ENCODE data around the gene KIF26B. TPM values are rescaled to one million over a fixed set of nuclear protein-coding genes. Genes with fewer than 3 reads are reported as not detected.

Gene KIF26B
- polyA plus RNA-seq, 2 of the 4 experiments (the other 2 are of a cell fraction), result 0.01 to 0.04 TPM

DNA sequence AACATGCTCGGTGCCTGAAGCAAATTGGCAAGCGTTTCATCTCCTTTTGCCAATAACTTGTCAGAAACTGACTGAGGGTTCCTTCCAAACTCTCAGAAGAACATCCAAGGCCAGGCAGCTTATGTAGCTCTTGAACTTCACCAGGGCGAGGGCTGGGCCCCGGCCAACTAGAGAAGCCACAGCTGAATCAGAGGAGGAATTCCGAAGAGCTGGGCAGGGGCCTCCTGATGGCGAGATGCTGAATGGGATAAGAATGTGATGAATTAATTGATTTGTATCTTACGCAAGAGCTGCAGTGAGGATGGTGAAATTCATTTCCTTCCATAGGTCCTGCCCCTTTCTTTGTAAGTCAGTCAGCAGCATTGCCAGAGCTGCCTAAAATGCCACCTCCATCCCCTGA is 345.8 kb downstream of the KIF26B start:
- TF ChIP-seq KDM1A (IDR thresholded peaks at IDR 0.05; ENCODE audit: low read depth) (no peak), FOSL2 (IDR thresholded peaks at IDR 0.05) (no peak), FOSL2 (CRISPR knock-in tag; IDR thresholded peaks at IDR 0.05) (no peak), EP300 (IDR thresholded peaks at IDR 0.05) (no peak), ESRRA (IDR thresholded peaks at IDR 0.05; ENCODE audit: borderline replicate concordance, low read length) (no peak), MYC (IDR thresholded peaks at IDR 0.05; ENCODE audit: borderline replicate concordance, low read length) (no peak)
- TF ChIP-seq, protein P1, sequence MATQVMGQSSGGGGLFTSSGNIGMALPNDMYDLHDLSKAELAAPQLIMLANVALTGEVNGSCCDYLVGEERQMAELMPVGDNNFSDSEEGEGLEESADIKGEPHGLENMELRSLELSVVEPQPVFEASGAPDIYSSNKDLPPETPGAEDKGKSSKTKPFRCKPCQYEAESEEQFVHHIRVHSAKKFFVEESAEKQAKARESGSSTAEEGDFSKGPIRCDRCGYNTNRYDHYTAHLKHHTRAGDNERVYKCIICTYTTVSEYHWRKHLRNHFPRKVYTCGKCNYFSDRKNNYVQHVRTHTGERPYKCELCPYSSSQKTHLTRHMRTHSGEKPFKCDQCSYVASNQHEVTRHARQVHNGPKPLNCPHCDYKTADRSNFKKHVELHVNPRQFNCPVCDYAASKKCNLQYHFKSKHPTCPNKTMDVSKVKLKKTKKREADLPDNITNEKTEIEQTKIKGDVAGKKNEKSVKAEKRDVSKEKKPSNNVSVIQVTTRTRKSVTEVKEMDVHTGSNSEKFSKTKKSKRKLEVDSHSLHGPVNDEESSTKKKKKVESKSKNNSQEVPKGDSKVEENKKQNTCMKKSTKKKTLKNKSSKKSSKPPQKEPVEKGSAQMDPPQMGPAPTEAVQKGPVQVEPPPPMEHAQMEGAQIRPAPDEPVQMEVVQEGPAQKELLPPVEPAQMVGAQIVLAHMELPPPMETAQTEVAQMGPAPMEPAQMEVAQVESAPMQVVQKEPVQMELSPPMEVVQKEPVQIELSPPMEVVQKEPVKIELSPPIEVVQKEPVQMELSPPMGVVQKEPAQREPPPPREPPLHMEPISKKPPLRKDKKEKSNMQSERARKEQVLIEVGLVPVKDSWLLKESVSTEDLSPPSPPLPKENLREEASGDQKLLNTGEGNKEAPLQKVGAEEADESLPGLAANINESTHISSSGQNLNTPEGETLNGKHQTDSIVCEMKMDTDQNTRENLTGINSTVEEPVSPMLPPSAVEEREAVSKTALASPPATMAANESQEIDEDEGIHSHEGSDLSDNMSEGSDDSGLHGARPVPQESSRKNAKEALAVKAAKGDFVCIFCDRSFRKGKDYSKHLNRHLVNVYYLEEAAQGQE (IDR thresholded peaks at IDR 0.05), result no peak
- TF ChIP-seq, protein P2, sequence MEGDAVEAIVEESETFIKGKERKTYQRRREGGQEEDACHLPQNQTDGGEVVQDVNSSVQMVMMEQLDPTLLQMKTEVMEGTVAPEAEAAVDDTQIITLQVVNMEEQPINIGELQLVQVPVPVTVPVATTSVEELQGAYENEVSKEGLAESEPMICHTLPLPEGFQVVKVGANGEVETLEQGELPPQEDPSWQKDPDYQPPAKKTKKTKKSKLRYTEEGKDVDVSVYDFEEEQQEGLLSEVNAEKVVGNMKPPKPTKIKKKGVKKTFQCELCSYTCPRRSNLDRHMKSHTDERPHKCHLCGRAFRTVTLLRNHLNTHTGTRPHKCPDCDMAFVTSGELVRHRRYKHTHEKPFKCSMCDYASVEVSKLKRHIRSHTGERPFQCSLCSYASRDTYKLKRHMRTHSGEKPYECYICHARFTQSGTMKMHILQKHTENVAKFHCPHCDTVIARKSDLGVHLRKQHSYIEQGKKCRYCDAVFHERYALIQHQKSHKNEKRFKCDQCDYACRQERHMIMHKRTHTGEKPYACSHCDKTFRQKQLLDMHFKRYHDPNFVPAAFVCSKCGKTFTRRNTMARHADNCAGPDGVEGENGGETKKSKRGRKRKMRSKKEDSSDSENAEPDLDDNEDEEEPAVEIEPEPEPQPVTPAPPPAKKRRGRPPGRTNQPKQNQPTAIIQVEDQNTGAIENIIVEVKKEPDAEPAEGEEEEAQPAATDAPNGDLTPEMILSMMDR (IDR thresholded peaks at IDR 0.05), result no peak
- TF ChIP-seq, protein P3, sequence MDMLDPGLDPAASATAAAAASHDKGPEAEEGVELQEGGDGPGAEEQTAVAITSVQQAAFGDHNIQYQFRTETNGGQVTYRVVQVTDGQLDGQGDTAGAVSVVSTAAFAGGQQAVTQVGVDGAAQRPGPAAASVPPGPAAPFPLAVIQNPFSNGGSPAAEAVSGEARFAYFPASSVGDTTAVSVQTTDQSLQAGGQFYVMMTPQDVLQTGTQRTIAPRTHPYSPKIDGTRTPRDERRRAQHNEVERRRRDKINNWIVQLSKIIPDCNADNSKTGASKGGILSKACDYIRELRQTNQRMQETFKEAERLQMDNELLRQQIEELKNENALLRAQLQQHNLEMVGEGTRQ (IDR thresholded peaks at IDR 0.05), result no peak
- H3K9me3 ChIP-seq, result 0 out of 3 replicates have a peak, but pooled peaks cover under 1% of the 10 kb centered on the region
- ChIA-PET CTCF (interaction anchor here (1.2 kb wide), 1 partner anchor 15 kb away, joined by 3 read pairs; no protein-coding TSS in a partner anchor), POLR2A (no interaction called here)
- no peak overlapping the region for H3K27ac ChIP-seq
- FAIRE-seq, result no peak
- H3K4me2 ChIP-seq, result no peak overlapping the region
- no peak for DNase-seq (ENCODE audit: low read depth in 1 of 2, low spot score in 1 of 2)
- no peaks in the 10 kb centered on the region for H3K4me1 ChIP-seq
- no peak for ATAC-seq
- WGBS (ENCODE audit: missing lambda C conversion rate), result 45% methylated on average over 7 of the region's 7 CpGs
- H3K4me3 ChIP-seq, result no peak overlapping the region

DNA sequence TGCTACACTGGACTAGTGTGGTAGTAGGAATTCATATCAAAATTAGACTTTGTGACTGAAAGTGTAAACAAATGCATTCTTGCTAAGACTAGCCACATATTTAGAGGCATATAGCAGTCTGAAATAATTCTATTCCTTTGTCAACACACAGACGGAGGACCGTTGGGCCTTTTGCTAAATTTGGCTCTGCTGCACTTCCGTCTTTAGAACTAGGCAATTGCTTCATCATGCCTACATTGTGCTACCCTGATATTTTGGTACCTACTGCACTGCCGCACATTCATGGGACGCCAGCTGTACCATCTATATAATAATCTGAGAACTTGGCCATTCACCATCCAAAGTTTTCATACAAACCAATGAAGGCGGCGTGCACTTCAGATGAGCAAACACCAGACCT is 346.8 kb downstream of the KIF26B start:
- 80% methylated on average over 7 of the region's 7 CpGs for WGBS (ENCODE audit: missing lambda C conversion rate)
- ATAC-seq (no peak), DNase-seq (ENCODE audit: low read depth in 1 of 2, low spot score in 1 of 2) (no peak), FAIRE-seq (no peak)
- H3K4me1 ChIP-seq, result no peaks in the 10 kb centered on the region
- ChIA-PET CTCF (interaction anchor here (0.9 kb wide), 1 partner anchor 14 kb away, joined by 3 read pairs; no protein-coding TSS in a partner anchor), POLR2A (no interaction called here)
- H3K9me3 ChIP-seq, result no peaks in the 10 kb centered on the region
- H3K4me2 ChIP-seq, result no peak overlapping the region
- H3K4me3 ChIP-seq, result no peak overlapping the region
- no peak overlapping the region for H3K27ac ChIP-seq
- TF ChIP-seq HOXA7 (CRISPR knock-in tag; IDR thresholded peaks at IDR 0.05), result no peak
- no peak for TF ChIP-seq CBX2 (IDR thresholded peaks at IDR 0.05; ENCODE audit: borderline replicate concordance, low read depth)
- TF ChIP-seq, protein P4, sequence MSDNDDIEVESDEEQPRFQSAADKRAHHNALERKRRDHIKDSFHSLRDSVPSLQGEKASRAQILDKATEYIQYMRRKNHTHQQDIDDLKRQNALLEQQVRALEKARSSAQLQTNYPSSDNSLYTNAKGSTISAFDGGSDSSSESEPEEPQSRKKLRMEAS (IDR thresholded peaks at IDR 0.05), result no peak
- no peak for TF ChIP-seq CBX8 (IDR thresholded peaks at IDR 0.05)
- TF ChIP-seq SMC3 (IDR thresholded peaks at IDR 0.05), result no peak
- TF ChIP-seq, protein P5, sequence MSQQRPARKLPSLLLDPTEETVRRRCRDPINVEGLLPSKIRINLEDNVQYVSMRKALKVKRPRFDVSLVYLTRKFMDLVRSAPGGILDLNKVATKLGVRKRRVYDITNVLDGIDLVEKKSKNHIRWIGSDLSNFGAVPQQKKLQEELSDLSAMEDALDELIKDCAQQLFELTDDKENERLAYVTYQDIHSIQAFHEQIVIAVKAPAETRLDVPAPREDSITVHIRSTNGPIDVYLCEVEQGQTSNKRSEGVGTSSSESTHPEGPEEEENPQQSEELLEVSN (IDR thresholded peaks at IDR 0.05; ENCODE audit: borderline replicate concordance, low read depth), result no peak
- TF ChIP-seq SREBF2 (IDR thresholded peaks at IDR 0.05), result no peak
- TF ChIP-seq, protein P6, sequence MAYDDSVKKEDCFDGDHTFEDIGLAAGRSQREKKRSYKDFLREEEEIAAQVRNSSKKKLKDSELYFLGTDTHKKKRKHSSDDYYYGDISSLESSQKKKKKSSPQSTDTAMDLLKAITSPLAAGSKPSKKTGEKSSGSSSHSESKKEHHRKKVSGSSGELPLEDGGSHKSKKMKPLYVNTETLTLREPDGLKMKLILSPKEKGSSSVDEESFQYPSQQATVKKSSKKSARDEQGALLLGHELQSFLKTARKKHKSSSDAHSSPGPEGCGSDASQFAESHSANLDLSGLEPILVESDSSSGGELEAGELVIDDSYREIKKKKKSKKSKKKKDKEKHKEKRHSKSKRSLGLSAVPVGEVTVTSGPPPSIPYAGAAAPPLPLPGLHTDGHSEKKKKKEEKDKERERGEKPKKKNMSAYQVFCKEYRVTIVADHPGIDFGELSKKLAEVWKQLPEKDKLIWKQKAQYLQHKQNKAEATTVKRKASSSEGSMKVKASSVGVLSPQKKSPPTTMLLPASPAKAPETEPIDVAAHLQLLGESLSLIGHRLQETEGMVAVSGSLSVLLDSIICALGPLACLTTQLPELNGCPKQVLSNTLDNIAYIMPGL (CRISPR knock-in tag; IDR thresholded peaks at IDR 0.05; ENCODE audit: borderline replicate concordance), result no peak
- no peak for TF ChIP-seq EHMT2 (IDR thresholded peaks at IDR 0.05; ENCODE audit: low read depth)
- TF ChIP-seq EHF (CRISPR knock-in tag; IDR thresholded peaks at IDR 0.05), result no peak
- no peak for TF ChIP-seq NR3C1 (IDR thresholded peaks at IDR 0.05)
- no peak for TF ChIP-seq HOXB5 (CRISPR knock-in tag; IDR thresholded peaks at IDR 0.05)
- TF ChIP-seq, protein P7, sequence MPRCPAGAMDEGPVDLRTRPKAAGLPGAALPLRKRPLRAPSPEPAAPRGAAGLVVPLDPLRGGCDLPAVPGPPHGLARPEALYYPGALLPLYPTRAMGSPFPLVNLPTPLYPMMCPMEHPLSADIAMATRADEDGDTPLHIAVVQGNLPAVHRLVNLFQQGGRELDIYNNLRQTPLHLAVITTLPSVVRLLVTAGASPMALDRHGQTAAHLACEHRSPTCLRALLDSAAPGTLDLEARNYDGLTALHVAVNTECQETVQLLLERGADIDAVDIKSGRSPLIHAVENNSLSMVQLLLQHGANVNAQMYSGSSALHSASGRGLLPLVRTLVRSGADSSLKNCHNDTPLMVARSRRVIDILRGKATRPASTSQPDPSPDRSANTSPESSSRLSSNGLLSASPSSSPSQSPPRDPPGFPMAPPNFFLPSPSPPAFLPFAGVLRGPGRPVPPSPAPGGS (IDR thresholded peaks at IDR 0.05), result no peak
- no peak for TF ChIP-seq ZC3H11A (IDR thresholded peaks at IDR 0.05)
- TF ChIP-seq MAFK (IDR thresholded peaks at IDR 0.05; ENCODE audit: partially characterized antibody), result no peak
- TF ChIP-seq RFX5 (IDR thresholded peaks at IDR 0.05), result no peak
- TF ChIP-seq TP53 (CRISPR knock-in tag; IDR thresholded peaks at IDR 0.05), result no peak
- no peak for TF ChIP-seq ZNF302 (CRISPR knock-in tag; IDR thresholded peaks at IDR 0.05)

Data from A549 (cell line).